Erythroblast (primary cell): ENCODE measurements around the gene CACNA2D1.

Experiments
- GATA1 ChIP-seq: IDR thresholded peaks from 2 replicates; pipeline ENCODE4 v1.6.1; 2011; ENCODE audit warnings: low read depth, mild to moderate bottlenecking, control low read depth, low read length, moderate library complexity
- POLR2A ChIP-seq: IDR thresholded peaks from 2 replicates; pipeline ENCODE4 v1.6.1; 2011; ENCODE audit warnings: mild to moderate bottlenecking, low read length

GRCh38 chr7:82481499-82482097 is 38.0 kb upstream of the CACNA2D1 start:
- no peak for TF ChIP-seq POLR2A
- no peak for TF ChIP-seq GATA1
